ENCODE data around the gene B4GALT1. TPM values are rescaled to one million over a fixed set of nuclear protein-coding genes. Genes with fewer than 3 reads are reported as not detected.

Gene B4GALT1
- total RNA-seq, 2 donors from 2014 or later, result 72.2 to 91.9 TPM

DNA sequence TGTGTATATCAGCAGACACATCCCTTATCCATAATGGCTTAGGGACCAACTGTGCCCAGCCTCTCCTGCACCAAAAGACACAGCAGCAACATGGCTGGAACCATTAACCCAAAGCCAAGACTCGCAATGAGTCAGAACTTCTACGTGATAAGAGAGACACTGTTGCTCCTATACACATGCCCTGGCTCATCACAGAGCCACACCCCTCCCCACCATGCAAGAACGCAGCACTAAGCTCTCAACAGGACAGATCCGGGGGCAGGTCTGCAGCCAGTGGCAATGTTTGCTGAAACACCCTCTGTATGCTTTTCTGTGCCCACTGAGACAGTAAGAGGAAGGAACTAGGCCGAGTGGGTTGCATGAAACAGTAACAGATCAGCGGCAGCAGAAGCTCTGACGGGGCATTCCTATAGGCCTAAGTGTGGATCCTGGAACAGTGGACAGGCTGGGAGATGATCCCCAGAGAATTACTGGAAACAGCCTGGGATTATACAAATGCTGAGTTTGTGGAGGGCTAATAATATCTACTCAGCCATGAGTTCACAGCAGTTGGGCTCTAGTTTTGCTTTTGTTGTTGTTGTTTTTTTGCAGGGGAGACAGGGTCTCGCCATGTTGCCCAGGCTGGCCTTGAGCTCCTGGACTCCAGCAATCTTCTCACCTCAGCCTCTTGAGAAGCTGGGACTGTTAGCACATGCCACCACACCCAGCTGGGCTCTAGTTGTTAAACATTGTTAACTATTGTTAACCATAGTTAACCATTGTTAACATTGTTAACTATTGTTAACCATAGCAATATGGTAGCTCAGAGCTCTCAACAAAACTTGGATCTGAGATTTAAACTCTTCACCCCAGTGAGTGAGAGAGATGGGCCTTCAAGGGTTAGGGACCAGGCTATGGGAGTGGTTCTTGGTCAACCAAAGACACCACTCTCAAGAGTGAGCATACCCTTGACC lies 41.0 kb downstream of the B4GALT1 start:
- no peak overlapping the region for H3K27ac Mint-ChIP-seq
- no peak for DNase-seq
- H3K36me3 Mint-ChIP-seq (ENCODE audit: insufficient read depth in 2 of 2), result peaks cover 8 to 40% of the 10 kb centered on the region in 2 donors
- no peak overlapping the region for H3K4me3 Mint-ChIP-seq
- no peaks in the 10 kb centered on the region for H3K27me3 Mint-ChIP-seq (ENCODE audit: low read depth)
- ATAC-seq (replicated peaks in 1 of 2), result peak in 1 of 2 donors; percentile 18
- H3K9me3 Mint-ChIP-seq, result no peaks in the 10 kb centered on the region
- peaks cover 18% of the 10 kb centered on the region for H3K4me1 Mint-ChIP-seq (ENCODE audit: low read depth)

DNA sequence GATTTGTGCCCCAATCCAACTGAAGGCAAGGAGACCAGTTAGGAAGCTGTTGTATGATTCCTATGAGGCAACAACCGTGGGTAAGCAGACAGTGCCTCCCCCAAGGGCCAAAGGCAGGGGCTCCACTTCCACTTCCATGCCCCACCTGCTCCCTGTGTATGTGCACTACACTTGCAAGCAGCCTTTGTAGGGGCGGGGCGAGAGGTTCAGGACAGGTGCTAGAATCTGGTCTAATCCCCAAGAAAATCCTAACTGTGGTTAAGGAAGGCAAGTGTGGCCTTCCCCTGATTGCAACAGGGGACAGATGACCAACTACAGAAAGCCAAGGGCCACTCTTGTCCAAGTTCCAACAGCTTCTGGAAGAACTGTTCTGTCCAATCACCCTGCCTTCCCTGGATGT lies 41.7 kb downstream of the B4GALT1 start:
- Mint-ChIP-seq H3K27ac (no peak overlapping the region), H3K36me3 (ENCODE audit: insufficient read depth in 2 of 2) (peaks cover 8 to 41% of the 10 kb centered on the region in 2 donors), H3K9me3 (no peaks in the 10 kb centered on the region), H3K27me3 (ENCODE audit: low read depth) (no peaks in the 10 kb centered on the region), H3K4me1 (ENCODE audit: low read depth) (peaks cover 17% of the 10 kb centered on the region), H3K4me3 (no peak overlapping the region)
- ATAC-seq (replicated peaks in 1 of 2) (no peak), DNase-seq (no peak)

GRCh38 chr9:33124751-33125381 lies 42.3 kb downstream of the B4GALT1 start:
- no peak for ATAC-seq (replicated peaks in 1 of 2)
- no peak for DNase-seq
- H3K9me3 Mint-ChIP-seq, result no peaks in the 10 kb centered on the region
- H3K36me3 Mint-ChIP-seq (ENCODE audit: insufficient read depth in 2 of 2), result peaks cover 8 to 41% of the 10 kb centered on the region in 2 donors
- no peaks in the 10 kb centered on the region for H3K27me3 Mint-ChIP-seq (ENCODE audit: low read depth)
- H3K27ac Mint-ChIP-seq, result peak overlapping the region; percentile 8
- H3K4me3 Mint-ChIP-seq, result no peak overlapping the region
- H3K4me1 Mint-ChIP-seq (ENCODE audit: low read depth), result peaks cover 15% of the 10 kb centered on the region

GRCh38 chr9:33124046-33124445 lies 43.1 kb downstream of the B4GALT1 start:
- peaks cover 14% of the 10 kb centered on the region for H3K4me1 Mint-ChIP-seq (ENCODE audit: low read depth)
- no peaks in the 10 kb centered on the region for H3K9me3 Mint-ChIP-seq
- H3K27ac Mint-ChIP-seq, result no peak overlapping the region
- no peaks in the 10 kb centered on the region for H3K27me3 Mint-ChIP-seq (ENCODE audit: low read depth)
- ATAC-seq (replicated peaks in 1 of 2) (no peak), DNase-seq (no peak)
- H3K4me3 Mint-ChIP-seq, result no peak overlapping the region
- peaks cover 6 to 37% of the 10 kb centered on the region in 2 donors for H3K36me3 Mint-ChIP-seq (ENCODE audit: insufficient read depth in 2 of 2)

DNA sequence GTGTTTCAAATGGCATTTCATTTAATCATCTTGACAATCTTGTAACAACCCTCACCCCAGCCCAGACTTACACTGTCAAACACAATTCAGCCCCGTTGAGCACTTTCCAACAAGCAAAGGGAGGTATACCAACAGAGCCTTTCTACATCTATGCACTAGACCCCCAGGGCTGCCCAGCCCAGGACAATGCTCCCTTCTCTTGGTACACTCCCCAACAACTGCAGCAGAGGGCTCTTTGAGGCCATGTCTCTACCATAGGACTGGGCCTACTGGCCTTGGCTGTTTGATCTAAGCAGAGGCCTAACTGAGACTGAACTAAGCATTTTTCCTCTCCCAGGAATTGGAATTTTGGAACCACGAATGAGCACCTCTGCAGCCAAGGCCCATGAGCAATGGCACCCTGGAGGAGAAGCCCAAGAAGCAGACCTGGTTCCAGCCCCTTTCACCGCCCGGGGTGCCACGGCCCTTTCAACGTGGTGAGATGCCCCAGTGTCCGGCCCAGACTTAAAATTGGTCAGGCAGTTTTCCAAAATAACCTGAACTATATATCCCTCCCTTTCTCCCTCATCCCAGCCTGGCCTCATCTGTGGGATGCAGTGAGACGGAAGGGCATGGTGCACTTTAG lies 43.6 kb downstream of the B4GALT1 start:
- Mint-ChIP-seq H3K4me3 (no peak overlapping the region), H3K27me3 (ENCODE audit: low read depth) (no peaks in the 10 kb centered on the region), H3K9me3 (no peaks in the 10 kb centered on the region), H3K36me3 (ENCODE audit: insufficient read depth in 2 of 2) (peaks cover 6 to 33% of the 10 kb centered on the region in 2 donors), H3K27ac (no peak overlapping the region), H3K4me1 (ENCODE audit: low read depth) (peaks cover 17% of the 10 kb centered on the region)
- ATAC-seq (replicated peaks in 1 of 2) (no peak), DNase-seq (no peak)

DNA sequence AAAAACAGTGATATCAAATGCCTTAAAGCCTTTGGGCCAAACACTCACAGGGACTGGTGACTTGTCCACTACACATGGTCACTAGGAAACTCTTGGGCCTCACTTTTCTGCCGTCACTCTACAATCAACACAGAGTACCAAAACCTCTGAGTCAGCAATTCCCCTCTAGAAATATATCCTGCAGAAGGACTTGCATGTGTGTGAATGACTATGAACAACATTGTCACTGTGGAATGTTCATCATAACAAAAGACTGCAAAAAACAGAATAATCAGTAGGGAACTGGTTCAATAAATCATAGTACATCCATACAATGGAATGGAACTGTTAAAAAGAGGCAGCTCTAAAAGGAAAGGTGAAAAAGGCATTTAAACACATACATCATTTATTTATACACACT lies 46.5 kb downstream of the B4GALT1 start:
- DNase-seq, result no peak
- Mint-ChIP-seq H3K9me3 (no peaks in the 10 kb centered on the region), H3K27me3 (ENCODE audit: low read depth) (no peaks in the 10 kb centered on the region), H3K27ac (no peak overlapping the region), H3K4me1 (ENCODE audit: low read depth) (peaks cover 35% of the 10 kb centered on the region), H3K4me3 (no peak overlapping the region), H3K36me3 (ENCODE audit: insufficient read depth in 2 of 2) (peaks cover 1 to 16% of the 10 kb centered on the region in 2 donors)
- no peak for ATAC-seq (replicated peaks in 1 of 2)

GRCh38 chr9:33117796-33118195 lies 49.3 kb downstream of the B4GALT1 start:
- Mint-ChIP-seq H3K27ac (no peak overlapping the region), H3K9me3 (no peaks in the 10 kb centered on the region), H3K36me3 (ENCODE audit: insufficient read depth in 2 of 2) (peaks cover 4 to 19% of the 10 kb centered on the region in 2 donors), H3K4me3 (peak overlapping the region in 1 of 2 donors; percentile 2), H3K27me3 (ENCODE audit: low read depth) (no peaks in the 10 kb centered on the region), H3K4me1 (ENCODE audit: low read depth) (peaks cover 35% of the 10 kb centered on the region)
- no peak for DNase-seq
- ATAC-seq (replicated peaks in 1 of 2), result no peak

GRCh38 chr9:33117306-33117705 lies 49.8 kb downstream of the B4GALT1 start:
- Mint-ChIP-seq H3K4me3 (peak overlapping the region in 1 of 2 donors; percentile 37), H3K27ac (peak overlapping the region; percentile 91), H3K27me3 (ENCODE audit: low read depth) (no peaks in the 10 kb centered on the region), H3K9me3 (no peaks in the 10 kb centered on the region), H3K36me3 (ENCODE audit: insufficient read depth in 2 of 2) (peaks cover 3 to 21% of the 10 kb centered on the region in 2 donors), H3K4me1 (ENCODE audit: low read depth) (peaks cover 35% of the 10 kb centered on the region)
- peak in 1 of 2 donors; percentile 33 for ATAC-seq (replicated peaks in 1 of 2)
- DNase-seq, result no peak

DNA sequence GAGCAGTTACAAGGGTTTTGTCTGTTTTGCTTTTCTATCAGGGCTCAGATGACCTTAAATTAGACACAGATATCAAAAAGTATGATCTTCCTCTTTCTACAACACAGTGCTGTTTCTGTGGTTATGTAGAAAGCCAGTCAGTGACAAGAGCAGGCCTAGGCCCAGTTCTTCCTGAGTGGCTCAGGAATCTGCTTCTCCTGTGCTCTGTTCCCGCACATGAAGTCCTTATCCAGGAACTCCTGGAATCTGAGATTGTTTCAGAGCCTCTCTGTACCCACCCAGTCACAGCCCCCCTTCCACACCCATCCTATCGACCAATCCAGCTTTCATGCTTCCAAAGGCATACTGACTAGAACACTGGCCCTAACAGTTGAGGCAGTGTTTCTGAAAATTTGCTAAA lies 50.3 kb downstream of the B4GALT1 start:
- peak overlapping the region; percentile 91 for H3K27ac Mint-ChIP-seq

GRCh38 chr9:33114746-33115145 lies 52.4 kb downstream of the B4GALT1 start:
- Mint-ChIP-seq H3K36me3 (ENCODE audit: insufficient read depth in 2 of 2) (peaks cover 4 to 13% of the 10 kb centered on the region in 2 donors), H3K4me1 (ENCODE audit: low read depth) (peaks cover 37% of the 10 kb centered on the region), H3K4me3 (no peak overlapping the region), H3K9me3 (no peaks in the 10 kb centered on the region), H3K27me3 (ENCODE audit: low read depth) (no peaks in the 10 kb centered on the region), H3K27ac (no peak overlapping the region)
- no peak for ATAC-seq (replicated peaks in 1 of 2)
- no peak for DNase-seq

More for the DNA sequence above, 50.3 kb downstream of the B4GALT1 start:
- Mint-ChIP-seq H3K27me3 (ENCODE audit: low read depth) (no peaks in the 10 kb centered on the region), H3K4me3 (no peak overlapping the region), H3K9me3 (no peaks in the 10 kb centered on the region), H3K36me3 (ENCODE audit: insufficient read depth in 2 of 2) (peaks cover 3 to 21% of the 10 kb centered on the region in 2 donors), H3K4me1 (ENCODE audit: low read depth) (peaks cover 35% of the 10 kb centered on the region)
- ATAC-seq (replicated peaks in 1 of 2) (no peak), DNase-seq (no peak)

DNA sequence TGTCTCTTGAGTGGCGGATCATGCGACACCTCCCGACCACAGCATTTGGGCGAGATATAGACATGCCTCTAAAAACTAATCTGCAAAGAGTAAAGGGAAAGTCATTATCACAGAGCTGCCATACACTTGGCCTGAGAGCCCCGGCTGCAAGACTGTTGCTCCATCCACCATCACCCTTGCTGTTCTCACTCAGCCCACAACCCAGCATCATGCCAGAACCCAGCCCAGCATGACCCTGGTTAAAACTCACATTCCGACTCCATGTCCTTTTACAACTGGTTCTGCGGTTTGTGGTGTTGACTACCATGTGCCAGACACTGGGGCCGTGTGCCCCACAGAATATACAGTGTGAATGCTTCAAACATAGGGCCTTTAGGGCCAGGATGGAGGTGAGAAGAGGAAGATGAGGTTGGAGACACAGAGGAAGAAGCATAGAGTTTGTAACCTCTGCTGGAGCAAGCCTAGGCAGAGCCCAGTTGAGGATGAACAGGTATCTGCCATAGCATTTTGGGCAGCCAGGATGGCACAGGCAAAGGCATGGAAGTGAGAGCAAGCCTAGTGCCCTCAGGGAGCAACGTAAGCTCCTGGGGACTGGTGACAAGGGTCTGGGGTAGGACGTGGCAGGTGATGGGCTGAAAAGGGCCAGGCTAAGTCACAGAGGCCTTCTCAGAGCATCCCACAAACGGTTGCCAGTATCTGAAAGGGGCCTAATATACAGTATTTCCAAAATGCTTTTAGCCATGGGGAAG lies 53.2 kb downstream of the B4GALT1 start:
- Mint-ChIP-seq H3K36me3 (ENCODE audit: insufficient read depth in 2 of 2) (peaks cover 4 to 11% of the 10 kb centered on the region in 2 donors), H3K4me3 (no peak overlapping the region)
- ATAC-seq (replicated peaks in 1 of 2), result no peak

DNA sequence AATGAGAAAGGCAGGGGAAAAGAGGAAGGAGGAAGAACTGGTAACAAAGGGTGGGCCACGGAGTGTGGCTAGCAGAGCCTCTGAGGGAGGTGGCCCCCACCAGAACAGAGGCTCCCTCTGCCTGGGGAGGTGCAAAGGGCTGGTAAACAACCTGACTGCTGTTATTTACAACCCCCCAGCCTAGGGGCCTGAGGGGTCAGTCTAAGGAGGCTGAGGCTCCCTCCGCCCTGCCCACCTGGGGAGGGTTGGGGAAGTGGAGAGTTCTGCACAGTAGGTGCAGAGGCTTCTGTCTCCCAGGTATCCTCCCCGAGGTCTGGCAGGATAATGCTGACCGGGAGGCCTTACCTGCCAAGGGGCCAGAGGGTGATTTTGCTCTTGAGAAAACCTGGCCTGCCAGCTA lies 55.0 kb downstream of the B4GALT1 start:
- ATAC-seq (replicated peaks in 1 of 2) (no peak), DNase-seq (no peak)
- H3K36me3 Mint-ChIP-seq (ENCODE audit: insufficient read depth in 2 of 2), result peaks cover 4 to 10% of the 10 kb centered on the region in 2 donors
- H3K4me3 Mint-ChIP-seq, result no peak overlapping the region
- no peaks in the 10 kb centered on the region for H3K27me3 Mint-ChIP-seq (ENCODE audit: low read depth)
- peaks cover 15% of the 10 kb centered on the region for H3K4me1 Mint-ChIP-seq (ENCODE audit: low read depth)
- H3K9me3 Mint-ChIP-seq, result no peaks in the 10 kb centered on the region
- H3K27ac Mint-ChIP-seq, result no peak overlapping the region

More for the DNA sequence above, 53.2 kb downstream of the B4GALT1 start:
- H3K4me1 Mint-ChIP-seq (ENCODE audit: low read depth), result peaks cover 32% of the 10 kb centered on the region
- no peaks in the 10 kb centered on the region for H3K9me3 Mint-ChIP-seq
- H3K27ac Mint-ChIP-seq, result peak overlapping the region; percentile 20
- no peak for DNase-seq
- H3K27me3 Mint-ChIP-seq (ENCODE audit: low read depth), result no peaks in the 10 kb centered on the region

All from activated T-cell treated with anti-CD3 and anti-CD28 coated beads, Interleukin-2, amount 50 U/mL, for 72 hours (primary cell).